SH-SY5Y (cell line): ENCODE measurements around the gene ZBTB38.

Source experiments
- GATA2 ChIP-seq: IDR thresholded peaks from 2 replicates; pipeline ENCODE4 v1.6.1; 2011; ENCODE audit warnings: mild to moderate bottlenecking, low read depth, low read length
- GATA3 ChIP-seq: IDR thresholded peaks from 2 replicates; pipeline ENCODE4 v1.6.1; 2011; ENCODE audit warnings: low read depth, mild to moderate bottlenecking, low read length, moderate library complexity

- TF ChIP-seq GATA2 (no peak), GATA3 (no peak)
Observed at GRCh38 chr3:141373768-141374526, 5.6 kb downstream of the ZBTB38 start.
